NT2/D1 (cell line): ENCODE measurements around the gene SLC22A13.

Experiments
- SUZ12 ChIP-seq: IDR thresholded peaks from 2 replicates; pipeline ENCODE4 v1.6.1; 2011; ENCODE audit not compliant: insufficient read length, insufficient read depth; ENCODE audit errors: extremely low read depth
- YY1 ChIP-seq: IDR thresholded peaks from 2 replicates; pipeline ENCODE4 v1.6.1; 2011; ENCODE audit not compliant: insufficient read length, insufficient read depth

DNA sequence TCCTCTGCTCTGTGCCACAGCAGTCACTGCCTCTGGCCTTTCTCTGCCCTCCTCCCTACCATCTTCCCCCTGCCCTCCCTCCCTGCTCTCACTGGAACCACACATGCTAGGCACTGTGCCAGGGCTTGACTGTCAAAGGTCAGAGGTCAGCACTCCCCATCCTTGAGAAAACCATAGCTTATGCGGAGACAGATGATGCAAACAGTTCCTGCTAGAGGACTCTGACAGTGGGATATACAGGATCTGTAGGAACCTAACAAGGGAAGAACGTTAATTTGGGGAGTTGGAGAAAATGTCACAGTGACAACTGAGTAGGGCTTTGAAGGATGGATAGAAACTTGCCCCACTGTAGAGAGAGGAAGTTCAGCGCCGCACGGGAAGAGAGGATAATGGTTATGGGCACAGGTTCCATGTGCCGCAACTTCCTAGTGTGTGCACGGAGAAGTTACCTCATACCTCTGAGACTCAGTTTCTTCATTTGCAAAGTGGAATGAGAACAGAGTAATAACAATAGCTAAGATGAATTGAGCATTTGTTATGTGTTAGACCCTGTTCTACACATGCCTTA is 51.7 kb downstream of the SLC22A13 start:
- TF ChIP-seq SUZ12, result no peak
- no peak for TF ChIP-seq YY1
